Measurements from ENCODE around the gene CSNK1D. TPM values are rescaled to one million over a fixed set of nuclear protein-coding genes. Genes with fewer than 3 reads are reported as not detected.

Gene CSNK1D
- total RNA-seq = 100 to 1,000 TPM in 3 of 4 donors, 10 to 100 TPM in 1; 73.5 to 139 (median 116) TPM
- polyA plus RNA-seq = 100 to 1,000 TPM in 1 of 3 donors, 10 to 100 TPM in 2; 74.3 to 124 (median 92.7) TPM
- long read RNA-seq, donor 1, transcript CSNK1D-202 (9 exons, 3,712 nt) = minor isoform, 7 of 59 reads
- long read RNA-seq, donor 1, transcript CSNK1D-203 (10 exons, 2,047 nt) = major isoform, 12 of 59 reads
- long read RNA-seq, donor 1, partial matches to known transcripts = 4 of 59 reads
- long read RNA-seq, donor 1, other reads (novel, unspliced or antisense) = 33 of 59 reads
- long read RNA-seq, donor 2, transcript CSNK1D-202 (9 exons, 3,712 nt) = minor isoform, 12 of 92 reads
- long read RNA-seq, donor 2, transcript CSNK1D-203 (10 exons, 2,047 nt) = major isoform, 37 of 92 reads
- long read RNA-seq, donor 2, transcript CSNK1D-208 (3 exons, 1,124 nt) = minor isoform, 5 of 92 reads
- long read RNA-seq, donor 2, partial matches to known transcripts = 12 of 92 reads
- long read RNA-seq, donor 2, other reads (novel, unspliced or antisense) = 24 of 92 reads

GRCh38 chr17:82273327-82274133 lies at the start of gene CSNK1D:
Gene CSNK1D (minus strand): TSS chr17:82273700. CDS start chr17:82273381, 319 bp downstream.
- Histone ChIP-seq H3K36me3 (ENCODE audit: insufficient read depth in 1 of 2, low read depth in 1 of 2) (peaks cover 3 to 28% of the 10 kb centered on the region in 2 donors), H3K27ac (peak within 1 kb of the TSS; percentile 95), H3K4me3 (peak within 1 kb of the TSS; percentile 83), H3K9me3 (no peaks in the 10 kb centered on the region), H3K27me3 (ENCODE audit: insufficient read depth in 3 of 3, low read length in 2 of 3) (no peaks in the 10 kb centered on the region), H3K4me1 (peaks cover 46% of the 10 kb centered on the region)
- ATAC-seq (peak; percentile 88 to 95 (median 92)), DNase-seq (peak; percentile 91 to 95)
- intact Hi-C loops (cut with DNase I) = loop anchor here (2.0 to 5.0 kb wide), 2 partner anchors 15 to 36 kb away; no protein-coding TSS in a partner anchor
- 4 to 5% (median 5%) methylated on average over 62 to 80 of the region's 80 CpGs for WGBS, 3 donors
- no peak for TF ChIP-seq CTCF (IDR thresholded peaks at IDR 0.05)

- H3K27me3 ChIP-seq (ENCODE audit: insufficient read depth in 3 of 3, low read length in 2 of 3) = no peaks in the 10 kb centered on the region
- no peak for TF ChIP-seq CTCF (IDR thresholded peaks at IDR 0.05)
- ATAC-seq = no peak
These were observed 49.3 kb upstream of the CSNK1D start for GRCh38 chr17:82322526-82323453.

DNA sequence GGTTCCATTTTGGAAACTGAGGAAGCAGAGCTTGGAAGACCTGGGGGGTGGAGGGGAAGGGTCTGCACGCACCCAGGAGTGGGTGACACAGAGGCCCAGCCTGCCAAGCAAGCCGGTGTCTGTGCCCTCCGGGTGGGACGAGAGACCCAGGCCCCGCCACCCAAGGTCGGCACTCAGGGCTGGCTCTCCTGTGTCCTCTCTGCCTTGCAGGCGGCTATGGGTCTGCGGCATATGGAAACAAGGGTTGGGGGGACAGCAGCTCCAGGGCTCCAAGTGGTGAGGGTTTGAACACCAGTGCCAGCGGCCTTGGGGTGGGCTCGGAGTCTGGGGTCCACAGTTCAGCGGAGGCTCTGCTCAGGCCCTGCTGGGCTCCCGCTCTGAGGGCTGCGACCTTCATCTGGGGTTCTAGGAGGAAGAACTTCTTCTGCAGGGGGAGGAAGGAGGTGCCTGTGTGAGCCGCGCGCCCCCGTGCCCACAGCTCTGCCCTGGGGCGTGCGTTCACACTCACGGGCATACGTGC lies 48.5 kb upstream of the CSNK1D start:
- TF ChIP-seq CTCF (IDR thresholded peaks at IDR 0.05) = no peak
- intact Hi-C loops (cut with DNase I) = loop anchor here (1.0 to 2.0 kb wide), 4 partner anchors 85 to 116 kb away; no protein-coding TSS in a partner anchor
- H3K36me3 ChIP-seq (ENCODE audit: insufficient read depth in 1 of 2, low read depth in 1 of 2) = no peaks in the 10 kb centered on the region
- H3K27me3 ChIP-seq (ENCODE audit: insufficient read depth in 3 of 3, low read length in 2 of 3) = no peaks in the 10 kb centered on the region
- WGBS, 3 donors = 80 to 90% (median 82%) methylated on average over 15 to 21 of the region's 21 CpGs
- H3K4me1 ChIP-seq = peaks cover 5% of the 10 kb centered on the region
- H3K27ac ChIP-seq = no peak overlapping the region
- H3K4me3 ChIP-seq = no peak overlapping the region
- no peaks in the 10 kb centered on the region for H3K9me3 ChIP-seq
- ATAC-seq (peak in 1 of 4 donors; percentile 6), DNase-seq (no peak)

More at GRCh38 chr17:82322526-82323453, 49.3 kb upstream of the CSNK1D start:
- Histone ChIP-seq H3K4me1 (peaks cover 5% of the 10 kb centered on the region), H3K9me3 (no peaks in the 10 kb centered on the region), H3K27ac (no peak overlapping the region), H3K4me3 (no peak overlapping the region), H3K36me3 (ENCODE audit: insufficient read depth in 1 of 2, low read depth in 1 of 2) (no peaks in the 10 kb centered on the region)
- DNase-seq = no peak
- intact Hi-C loops (cut with DNase I) = no loop called here
- WGBS, 3 donors = 82 to 84% (median 83%) methylated on average over 25 to 28 of the region's 28 CpGs
